CD4-positive, CD25-positive, alpha-beta regulatory T cell (primary cell): ENCODE data around the gene BACH2. TPM values are rescaled to one million over a fixed set of nuclear protein-coding genes. Genes with fewer than 3 reads are reported as not detected.

Experiments
- ATAC-seq, 2 donors: fragments of 150-1000 bp; cut with Tn5 transposase; one replicate each; pipeline ENCODE4 v1.10.0; 2021; ENCODE audit warnings: low read depth in 2 of 2, moderate number of reproducible peaks in 2 of 2, moderate library complexity in 1 of 2
- DNase-seq, 3 donors: peaks; one replicate each; pipeline versions ENCODE4 v3.0.0 to v3.0.0-alpha.2; 2012 to 2022; ENCODE audit warnings: mixed read lengths in 1 of 3
- H3K27ac ChIP-seq: one replicate; pipeline ENCODE4 v1.7.0; 2013; ENCODE audit warnings: mild to moderate bottlenecking, low read length; ENCODE audit not compliant: insufficient read depth, poor library complexity, severe bottlenecking
- H3K27me3 ChIP-seq: one replicate; pipeline ENCODE4 v1.7.0; 2013; ENCODE audit warnings: low read length; ENCODE audit not compliant: control insufficient read depth, insufficient read depth
- H3K36me3 ChIP-seq: one replicate; pipeline ENCODE4 v1.7.0; 2013; ENCODE audit warnings: mild to moderate bottlenecking, low read length, moderate library complexity; ENCODE audit not compliant: control insufficient read depth, insufficient read depth
- H3K4me1 ChIP-seq: 2 replicates; pipeline ENCODE4 v1.7.0; 2013; ENCODE audit warnings: mild to moderate bottlenecking, low read length; ENCODE audit not compliant: insufficient read depth, control insufficient read depth, poor library complexity, severe bottlenecking
- H3K4me3 ChIP-seq: one replicate; pipeline ENCODE4 v1.7.0; 2013; ENCODE audit warnings: low read depth, mild to moderate bottlenecking, low read length, moderate library complexity
- H3K9me3 ChIP-seq, 2 experiments: 1 replicate in 1 of 2; 2 replicates in 1 of 2; pipeline ENCODE4 v1.7.0; 2013; ENCODE audit warnings: low read length in 2 of 2, mild to moderate bottlenecking in 1 of 2, moderate library complexity in 1 of 2; ENCODE audit not compliant: control insufficient read depth in 2 of 2
- H3K27ac Mint-ChIP-seq, 3 donors: one replicate each; pipeline ENCODE4 v1.8.0; 2020 to 2022; ENCODE audit warnings: mild to moderate bottlenecking in 3 of 3, mixed read lengths in 3 of 3, moderate library complexity in 2 of 3
- H3K27me3 Mint-ChIP-seq: one replicate; pipeline ENCODE4 v1.8.0; 2022; ENCODE audit warnings: mild to moderate bottlenecking, mixed read lengths
- H3K36me3 Mint-ChIP-seq: one replicate; pipeline ENCODE4 v1.8.0; 2020; ENCODE audit warnings: mixed read lengths
- H3K4me1 Mint-ChIP-seq, 4 donors: one replicate each; pipeline ENCODE4 v1.8.0; 2020 to 2022; ENCODE audit warnings: mixed read lengths in 4 of 4, mild to moderate bottlenecking in 1 of 4
- H3K4me3 Mint-ChIP-seq, 4 donors: one replicate each; pipeline ENCODE4 v1.8.0; 2020 to 2022; ENCODE audit warnings: mild to moderate bottlenecking in 4 of 4, mixed read lengths in 4 of 4, moderate library complexity in 3 of 4
- H3K9me3 Mint-ChIP-seq, 7 donors: one replicate each; pipeline ENCODE4 v1.8.0; 2020 to 2022; ENCODE audit warnings: mixed read lengths in 7 of 7, mild to moderate bottlenecking in 3 of 7, moderate library complexity in 2 of 7
- polyA plus RNA-seq, 4 donors: library from polyadenylated mRNA; unstranded; fragments of 300-500 nt; fragmentation: Illumina TruSeq; gene quantifications; one replicate each; pipeline ENCODE4 v1.2.3, GENCODE V29; 2021
- total RNA-seq: library from RNA; stranded (reverse); gene quantifications from one replicate; pipeline ENCODE4 v1.2.3, GENCODE V29; 2022

Gene BACH2
- total and polyA plus RNA-seq, 5 donors from 2014 or later, result 3.8 to 51.3 (median 7.1) TPM

- Mint-ChIP-seq H3K9me3 (no peaks in the 10 kb centered on the region), H3K4me3 (no peak overlapping the region), H3K27ac (no peak overlapping the region), H3K4me1 (peaks cover 0 to 19% (median 8%) of the 10 kb centered on the region in 4 donors), H3K27me3 (no peaks in the 10 kb centered on the region), H3K36me3 (peaks cover 10% of the 10 kb centered on the region)
- H3K36me3 ChIP-seq, result no peaks in the 10 kb centered on the region
- H3K4me1 ChIP-seq, result no peaks in the 10 kb centered on the region
- ATAC-seq (no peak), DNase-seq (no peak)
- no peaks in the 10 kb centered on the region for H3K9me3 ChIP-seq
- no peaks in the 10 kb centered on the region for H3K27me3 ChIP-seq
- no peak overlapping the region for H3K4me3 ChIP-seq
- H3K27ac ChIP-seq, result no peak overlapping the region
Observed at GRCh38 chr6:89978749-89979145, 317.9 kb downstream of the BACH2 start.

- Histone ChIP-seq H3K27ac (no peak overlapping the region), H3K27me3 (no peaks in the 10 kb centered on the region), H3K4me1 (no peaks in the 10 kb centered on the region), H3K4me3 (no peak overlapping the region), H3K9me3 (no peaks in the 10 kb centered on the region), H3K36me3 (no peaks in the 10 kb centered on the region)
- H3K9me3 Mint-ChIP-seq, result no peaks in the 10 kb centered on the region
- H3K36me3 Mint-ChIP-seq, result peaks cover 10% of the 10 kb centered on the region
- H3K27ac Mint-ChIP-seq, result no peak overlapping the region
- peaks cover 0 to 19% (median 8%) of the 10 kb centered on the region in 4 donors for H3K4me1 Mint-ChIP-seq
- H3K4me3 Mint-ChIP-seq, result no peak overlapping the region
- DNase-seq, result no peak
- H3K27me3 Mint-ChIP-seq, result peaks cover 4% of the 10 kb centered on the region
- ATAC-seq, result no peak
Observed at GRCh38 chr6:89977808-89978748, 318.6 kb downstream of the BACH2 start.

GRCh38 chr6:89976694-89977020 lies 320.0 kb downstream of the BACH2 start:
- Mint-ChIP-seq H3K27ac (peak overlapping the region in 1 of 3 donors; percentile 11), H3K9me3 (no peaks in the 10 kb centered on the region), H3K4me1 (peaks cover 0 to 10% (median 5%) of the 10 kb centered on the region in 4 donors), H3K36me3 (peaks cover 4% of the 10 kb centered on the region), H3K27me3 (peaks cover 4% of the 10 kb centered on the region), H3K4me3 (no peak overlapping the region)
- no peaks in the 10 kb centered on the region for H3K9me3 ChIP-seq
- H3K27me3 ChIP-seq, result no peaks in the 10 kb centered on the region
- no peak for DNase-seq
- H3K36me3 ChIP-seq, result no peaks in the 10 kb centered on the region
- no peak overlapping the region for H3K4me3 ChIP-seq
- no peak for ATAC-seq
- H3K4me1 ChIP-seq, result no peaks in the 10 kb centered on the region
- H3K27ac ChIP-seq, result no peak overlapping the region

- peak overlapping the region in 2 of 3 donors; percentile 8 to 11 for H3K27ac Mint-ChIP-seq
- no peaks in the 10 kb centered on the region for H3K9me3 Mint-ChIP-seq
- no peaks in the 10 kb centered on the region for H3K36me3 Mint-ChIP-seq
- ATAC-seq (no peak), DNase-seq (no peak)
- Histone ChIP-seq H3K4me3 (no peak overlapping the region), H3K4me1 (no peaks in the 10 kb centered on the region), H3K36me3 (no peaks in the 10 kb centered on the region), H3K9me3 (no peaks in the 10 kb centered on the region), H3K27me3 (no peaks in the 10 kb centered on the region), H3K27ac (no peak overlapping the region)
- H3K27me3 Mint-ChIP-seq, result peaks cover 8% of the 10 kb centered on the region
- H3K4me3 Mint-ChIP-seq, result no peak overlapping the region
- H3K4me1 Mint-ChIP-seq, result peaks cover 0 to 12% (median 2%) of the 10 kb centered on the region in 4 donors
Observed at GRCh38 chr6:89975991-89976693, 320.5 kb downstream of the BACH2 start.

GRCh38 chr6:89975366-89975765 lies 321.3 kb downstream of the BACH2 start:
- Mint-ChIP-seq H3K36me3 (no peaks in the 10 kb centered on the region), H3K27ac (peak overlapping the region in 1 of 3 donors; percentile 76), H3K4me3 (no peak overlapping the region), H3K4me1 (peaks cover 0 to 12% (median under 1%) of the 10 kb centered on the region in 4 donors), H3K9me3 (no peaks in the 10 kb centered on the region), H3K27me3 (peaks cover 9% of the 10 kb centered on the region)
- Histone ChIP-seq H3K27ac (no peak overlapping the region), H3K9me3 (no peaks in the 10 kb centered on the region), H3K36me3 (no peaks in the 10 kb centered on the region), H3K4me1 (no peaks in the 10 kb centered on the region), H3K4me3 (no peak overlapping the region), H3K27me3 (no peaks in the 10 kb centered on the region)
- DNase-seq (no peak), ATAC-seq (no peak)

- no peaks in the 10 kb centered on the region for H3K36me3 ChIP-seq
- Mint-ChIP-seq H3K36me3 (no peaks in the 10 kb centered on the region), H3K4me3 (no peak overlapping the region), H3K9me3 (no peaks in the 10 kb centered on the region), H3K4me1 (peaks cover 0 to 12% (median under 1%) of the 10 kb centered on the region in 4 donors), H3K27ac (no peak overlapping the region), H3K27me3 (peaks cover 9% of the 10 kb centered on the region)
- ATAC-seq, result no peak
- H3K27ac ChIP-seq, result no peak overlapping the region
- H3K9me3 ChIP-seq, result no peaks in the 10 kb centered on the region
- no peak for DNase-seq
- no peak overlapping the region for H3K4me3 ChIP-seq
- no peaks in the 10 kb centered on the region for H3K4me1 ChIP-seq
- H3K27me3 ChIP-seq, result no peaks in the 10 kb centered on the region
Observed at GRCh38 chr6:89974834-89975233, 321.8 kb downstream of the BACH2 start.

- Mint-ChIP-seq H3K9me3 (no peaks in the 10 kb centered on the region), H3K36me3 (no peaks in the 10 kb centered on the region)
- DNase-seq, result no peak
Observed at GRCh38 chr6:89972025-89972381, 324.6 kb downstream of the BACH2 start.

More at GRCh38 chr6:89972025-89972381, 324.6 kb downstream of the BACH2 start:
- peaks cover 0 to 17% (median 5%) of the 10 kb centered on the region in 4 donors for H3K4me1 Mint-ChIP-seq
- H3K9me3 ChIP-seq, result no peaks in the 10 kb centered on the region
- H3K27me3 Mint-ChIP-seq, result peaks cover 9% of the 10 kb centered on the region
- ATAC-seq, result no peak
- peak overlapping the region in 1 of 3 donors; percentile 37 for H3K27ac Mint-ChIP-seq
- H3K4me3 ChIP-seq, result no peak overlapping the region
- no peak overlapping the region for H3K4me3 Mint-ChIP-seq
- no peaks in the 10 kb centered on the region for H3K36me3 ChIP-seq
- H3K4me1 ChIP-seq, result no peaks in the 10 kb centered on the region
- H3K27ac ChIP-seq, result no peak overlapping the region
- no peaks in the 10 kb centered on the region for H3K27me3 ChIP-seq
